ENCODE measurements around the gene PLEK2.
"Not testable (repeated sequence)": the region's sequence is repeated elsewhere in the genome, so short reads cannot be mapped to it uniquely, and the experiment has no call there.

Gene PLEK2

DNA sequence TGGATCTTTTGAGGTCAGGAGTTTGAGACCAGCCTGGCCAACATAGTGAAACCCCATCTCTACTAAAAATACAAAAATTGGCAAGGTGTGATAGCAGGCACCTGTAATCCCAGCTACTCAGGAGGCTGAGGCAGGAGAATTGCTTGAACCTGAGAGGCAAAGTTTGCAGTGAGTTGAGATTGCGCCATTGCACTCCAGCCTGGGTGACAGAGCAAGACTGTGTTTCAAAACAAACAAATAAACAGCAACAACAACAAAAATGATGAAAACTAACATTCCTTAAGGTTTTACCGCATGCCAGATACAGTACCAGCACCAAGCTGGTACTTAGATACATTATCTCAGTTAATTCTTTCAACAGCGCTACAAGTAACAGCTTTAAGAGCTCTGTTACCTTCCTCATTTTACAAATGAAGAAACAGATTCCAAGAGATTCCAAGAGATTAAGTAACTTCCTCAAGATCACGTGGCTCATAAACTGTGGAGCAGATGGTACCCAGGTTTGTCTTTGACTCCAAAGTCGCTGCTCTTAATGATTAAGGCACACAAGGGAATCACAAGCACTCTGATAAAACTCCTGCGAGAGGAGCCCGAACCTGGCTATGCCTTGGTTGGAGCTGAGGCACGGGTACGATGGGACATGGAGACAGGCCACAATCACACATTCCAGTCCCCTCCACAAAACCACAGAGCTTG, 17.7 kb upstream of the PLEK2 start:
- FAIRE-seq (no peak), DNase-seq (ENCODE audit: extremely low spot score, insufficient read length, low read depth) (no peak)

DNA sequence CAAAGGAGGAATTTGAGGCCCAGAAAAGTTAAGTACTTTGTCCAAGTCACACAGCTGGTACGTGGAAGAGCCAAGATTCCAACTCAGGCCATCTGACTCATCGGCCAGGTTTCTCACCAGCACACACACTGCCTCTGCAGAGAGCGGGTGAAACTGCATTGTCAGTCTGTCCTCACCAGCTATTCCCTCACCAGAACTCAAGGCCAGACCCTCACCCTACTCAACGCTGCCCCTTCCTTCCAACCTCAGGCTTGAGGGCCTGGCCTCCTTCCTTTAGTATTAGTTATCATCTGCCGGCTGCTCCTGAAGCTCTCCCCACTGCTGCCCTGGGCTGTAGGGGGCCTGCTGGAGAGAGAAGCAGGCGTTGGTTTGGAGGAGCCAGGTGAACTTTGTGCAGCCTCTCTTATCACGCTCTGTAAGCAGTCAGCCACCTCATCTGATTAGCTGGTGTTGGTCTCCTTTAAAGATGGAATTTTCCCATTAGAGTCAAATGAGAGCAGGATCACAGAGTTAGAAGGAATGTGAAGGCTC, 16.6 kb upstream of the PLEK2 start:
- DNase-seq (ENCODE audit: extremely low spot score, insufficient read length, low read depth) = no peak
- FAIRE-seq = no peak

DNA sequence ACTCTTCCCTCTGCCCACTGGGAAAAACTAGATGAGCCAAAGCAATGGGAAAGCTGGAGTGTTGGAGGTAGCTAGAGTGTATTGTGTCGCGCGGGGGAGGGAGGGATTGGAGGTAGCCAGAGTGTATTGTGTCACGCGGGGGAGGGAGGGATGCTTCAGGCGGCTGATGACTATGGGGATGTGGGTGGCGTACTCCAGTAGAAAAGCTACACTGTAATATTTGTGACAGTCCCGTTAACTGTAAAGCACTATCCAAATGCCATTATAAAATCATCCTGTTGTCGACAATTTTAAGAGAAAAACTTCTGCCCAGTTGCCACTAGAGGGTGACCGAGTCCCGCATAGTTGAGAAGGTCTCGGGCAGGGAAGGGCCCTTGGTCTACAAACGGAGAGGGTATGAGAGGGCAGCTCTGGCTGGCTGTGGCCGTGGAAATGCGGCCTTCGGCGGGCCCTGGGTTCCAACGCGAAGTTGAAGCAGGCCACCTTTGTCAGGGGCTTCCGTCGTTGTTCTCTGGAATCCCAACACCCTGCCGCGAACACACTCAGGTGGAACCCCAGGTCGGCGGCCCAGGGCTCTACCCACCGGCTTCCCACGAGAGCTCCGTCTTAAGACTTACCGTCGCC, 15.1 kb upstream of the PLEK2 start:
- FAIRE-seq (peak; percentile 63), DNase-seq (ENCODE audit: extremely low spot score, insufficient read length, low read depth) (peak; percentile 77)

DNA sequence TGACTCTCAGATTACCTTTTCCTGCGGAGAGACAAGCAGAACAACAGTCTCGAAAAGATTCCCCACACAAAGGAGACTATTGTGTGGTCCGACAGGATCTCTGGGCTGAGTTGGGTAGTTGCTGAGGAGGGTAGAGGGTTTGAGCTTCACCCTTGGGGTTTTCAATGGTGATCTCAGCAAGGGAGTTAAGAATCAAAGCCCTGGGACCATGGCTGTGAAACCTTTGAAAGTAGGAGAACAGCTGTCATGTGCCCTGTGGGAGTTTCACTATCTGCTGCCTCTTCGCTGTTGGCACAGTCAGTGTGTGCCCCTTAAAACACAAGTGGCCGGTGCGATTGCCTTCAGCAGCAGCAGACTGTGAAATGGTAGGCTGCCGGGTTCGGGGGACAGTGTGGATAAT, 14.2 kb upstream of the PLEK2 start:
- DNase-seq (ENCODE audit: extremely low spot score, insufficient read length, low read depth) (no peak), FAIRE-seq (no peak)

DNA sequence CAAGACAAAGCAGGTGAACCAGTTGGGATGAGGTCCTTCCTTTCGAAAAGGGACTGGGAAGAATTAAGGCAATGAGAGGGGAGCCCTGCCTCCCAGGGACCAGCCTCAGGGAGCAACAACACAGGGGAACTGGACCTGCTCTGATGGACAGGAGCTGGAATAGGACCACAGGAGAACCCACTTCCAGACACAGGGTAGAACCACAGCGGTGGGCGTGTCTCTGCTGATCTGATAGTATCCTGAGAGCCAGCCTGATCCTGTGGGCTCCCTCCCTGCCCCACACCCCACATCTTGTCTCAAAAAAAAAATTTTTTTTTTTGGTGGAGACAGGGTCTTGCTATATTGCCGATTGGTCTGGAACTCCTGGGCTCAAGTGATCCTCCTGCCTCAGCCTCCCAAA, 13.6 kb upstream of the PLEK2 start:
- no peak for DNase-seq (ENCODE audit: extremely low spot score, insufficient read length, low read depth)
- FAIRE-seq = no peak

DNA sequence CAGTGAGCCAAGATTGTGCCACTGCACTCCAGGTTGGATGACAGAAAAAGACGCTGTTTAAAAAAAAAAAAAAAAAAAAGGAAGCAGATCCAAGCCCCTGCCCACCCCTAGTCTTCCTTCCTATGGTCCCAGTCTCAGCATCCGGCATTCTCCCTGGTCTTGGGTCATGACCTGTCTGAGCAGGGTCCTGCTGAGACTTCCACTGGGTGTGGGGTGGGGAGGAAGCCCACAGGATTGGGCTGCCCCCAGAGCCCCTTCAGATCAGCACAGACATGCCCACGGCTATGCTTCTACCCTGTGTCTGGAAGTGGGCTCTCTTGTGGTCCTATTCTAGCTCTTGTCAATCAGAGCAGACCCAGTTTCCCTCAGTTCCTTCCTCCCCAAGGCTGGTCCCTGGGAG, 12.6 kb upstream of the PLEK2 start:
- FAIRE-seq = no peak
- DNase-seq (ENCODE audit: extremely low spot score, insufficient read length, low read depth) = no peak

DNA sequence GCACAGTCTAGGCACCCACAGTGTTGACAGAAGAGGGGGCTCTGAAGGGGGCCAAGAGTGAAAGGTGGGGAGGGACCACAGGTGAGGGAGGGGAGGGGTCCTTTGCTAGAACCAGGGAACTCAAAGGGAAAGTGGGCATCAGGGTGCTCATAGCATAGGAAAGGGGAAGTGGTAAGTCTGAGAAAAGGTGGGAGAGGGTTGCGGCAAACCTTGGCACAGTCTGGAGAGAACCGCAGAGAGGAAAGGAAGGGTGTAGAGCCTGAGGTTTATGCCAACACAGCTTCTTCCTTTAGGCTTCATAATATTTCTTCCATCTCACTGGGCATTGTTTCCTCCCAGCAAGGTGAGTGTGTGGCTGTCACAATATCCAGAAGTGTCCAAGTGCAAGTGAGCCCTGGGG, 11.5 kb upstream of the PLEK2 start:
- DNase-seq (ENCODE audit: extremely low spot score, insufficient read length, low read depth) (no peak), FAIRE-seq (no peak)

DNA sequence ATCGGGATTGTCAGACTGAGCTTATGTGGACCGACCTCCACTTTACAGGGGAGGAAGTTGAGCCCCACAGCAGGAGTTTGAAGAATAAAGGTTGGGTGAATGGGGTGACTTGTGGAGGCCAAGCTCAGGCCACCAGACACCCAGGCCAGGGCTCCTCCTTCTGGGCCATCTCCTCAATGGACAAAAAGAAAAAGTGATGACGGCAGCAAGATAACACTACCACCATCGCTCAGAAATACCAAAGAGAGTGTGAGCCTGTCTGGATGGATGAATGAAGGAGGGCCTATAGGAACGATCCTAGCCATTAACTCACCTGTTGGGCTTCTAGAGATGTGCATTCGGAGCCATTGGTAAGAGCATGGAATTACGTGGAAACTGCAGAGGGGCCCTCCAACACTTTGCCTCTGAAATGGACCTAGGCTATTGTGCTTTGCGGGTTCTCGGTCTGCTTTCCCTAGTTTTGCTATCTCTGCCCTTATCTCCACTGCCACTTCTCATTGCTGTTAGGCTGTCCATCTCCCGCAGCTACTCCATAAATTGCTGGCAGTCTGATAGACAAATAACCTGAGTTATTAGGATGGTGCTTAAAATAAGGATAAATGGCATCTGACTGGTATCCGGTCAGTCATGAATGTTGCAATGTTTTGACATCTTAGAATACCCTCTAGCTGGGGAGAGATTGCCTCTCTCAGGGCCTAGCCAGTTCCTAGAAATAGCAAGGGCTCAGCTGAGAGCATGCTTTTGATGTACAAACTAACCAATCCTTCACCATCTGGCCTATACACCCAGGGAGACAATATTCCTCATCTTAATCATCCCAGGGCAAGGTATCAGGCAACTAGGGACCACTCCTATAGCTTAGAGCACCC, 9.6 kb upstream of the PLEK2 start:
- DNase-seq (ENCODE audit: extremely low spot score, insufficient read length, low read depth) (no peak), FAIRE-seq (no peak)

DNA sequence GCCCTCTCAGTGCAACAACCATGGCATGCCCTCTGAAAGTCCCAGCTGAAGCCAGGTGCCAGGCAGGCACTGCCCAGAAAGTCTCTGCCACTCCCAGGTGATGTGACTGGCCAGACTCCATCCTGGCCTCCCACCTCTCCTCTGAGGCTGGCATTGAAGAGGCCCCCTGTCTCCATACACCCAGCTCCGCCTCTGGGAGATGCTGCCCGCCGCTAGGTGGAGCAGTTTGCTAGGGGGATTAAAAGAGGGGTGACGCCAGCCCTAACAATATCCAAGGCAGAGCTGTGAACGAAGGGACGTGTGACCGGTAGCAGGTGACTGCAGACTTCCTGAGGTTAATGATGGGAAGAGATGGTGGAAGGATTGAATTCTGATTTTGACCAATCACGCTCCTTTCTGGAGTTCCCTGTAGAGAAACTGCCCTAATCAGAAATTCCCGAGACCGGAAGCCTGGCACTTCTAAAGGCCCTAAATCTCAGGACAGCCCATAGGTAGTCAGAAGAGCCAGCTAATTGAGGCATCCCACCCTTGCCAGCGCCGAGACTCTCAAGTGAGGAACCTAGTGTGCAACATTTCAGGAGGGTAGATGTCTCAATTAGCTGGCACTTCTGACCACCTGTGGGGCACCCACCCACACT, 8.3 kb upstream of the PLEK2 start:
- FAIRE-seq (no peak), DNase-seq (ENCODE audit: extremely low spot score, insufficient read length, low read depth) (peak; percentile 18)

DNA sequence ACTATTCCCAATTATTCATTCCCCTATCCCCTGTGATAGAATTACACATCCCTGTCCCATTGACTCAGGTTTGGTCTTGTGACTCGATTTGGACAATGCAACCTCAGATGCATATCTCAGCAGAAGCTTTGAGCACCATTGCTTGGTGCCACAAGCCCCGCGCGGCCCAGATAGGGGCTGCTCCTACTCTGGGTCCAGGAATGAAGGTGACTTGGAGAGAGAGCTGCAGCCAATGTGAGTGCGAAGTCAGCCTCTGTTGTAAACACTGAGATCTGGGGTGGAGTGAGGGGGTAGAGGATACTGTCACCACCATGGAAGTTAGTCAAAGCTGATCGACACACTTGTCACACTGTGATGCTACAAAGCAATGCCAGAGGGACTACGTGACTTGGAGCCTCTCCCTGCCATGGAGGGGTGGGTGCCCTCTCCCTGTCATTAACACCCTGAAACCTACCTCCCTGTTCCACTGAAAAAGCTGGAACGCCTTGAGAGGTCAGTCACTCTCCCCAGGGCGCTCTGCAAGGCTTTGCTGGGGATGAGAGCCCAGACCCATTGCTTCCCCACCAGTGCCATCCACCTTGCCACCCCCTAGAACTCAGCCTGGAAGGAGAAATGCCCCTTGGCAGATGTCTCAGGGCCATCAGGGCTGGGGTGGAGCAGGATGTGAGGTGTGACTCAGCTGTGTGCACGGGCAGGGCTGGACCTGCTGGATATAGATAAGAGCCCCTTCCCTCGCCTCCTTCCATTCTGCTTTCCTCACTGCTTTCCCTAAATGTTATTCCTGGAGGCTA, 6.6 kb upstream of the PLEK2 start:
- FAIRE-seq = no peak
- DNase-seq (ENCODE audit: extremely low spot score, insufficient read length, low read depth) = no peak

DNA sequence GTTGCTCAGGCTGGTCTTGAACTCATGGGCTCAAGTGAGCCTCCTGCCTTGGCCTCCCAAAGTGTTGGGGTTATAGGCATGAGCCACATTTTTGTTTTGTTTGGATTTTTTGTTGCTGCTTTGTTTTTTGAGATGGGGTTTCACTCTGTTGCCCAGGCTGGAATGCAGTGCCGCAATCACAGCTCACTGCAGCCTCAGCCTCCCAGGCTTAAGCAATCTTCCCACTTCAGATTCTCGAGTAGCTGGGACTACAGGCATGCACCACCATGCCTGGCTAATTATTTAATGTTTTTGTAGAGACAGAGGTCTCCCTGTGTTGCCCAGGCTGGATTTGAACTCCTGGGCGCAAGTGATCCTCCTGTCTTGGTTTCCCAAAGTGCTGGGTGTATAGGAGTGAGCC, 5.7 kb upstream of the PLEK2 start:
- no peak for DNase-seq (ENCODE audit: extremely low spot score, insufficient read length, low read depth)
- no peak for FAIRE-seq

DNA sequence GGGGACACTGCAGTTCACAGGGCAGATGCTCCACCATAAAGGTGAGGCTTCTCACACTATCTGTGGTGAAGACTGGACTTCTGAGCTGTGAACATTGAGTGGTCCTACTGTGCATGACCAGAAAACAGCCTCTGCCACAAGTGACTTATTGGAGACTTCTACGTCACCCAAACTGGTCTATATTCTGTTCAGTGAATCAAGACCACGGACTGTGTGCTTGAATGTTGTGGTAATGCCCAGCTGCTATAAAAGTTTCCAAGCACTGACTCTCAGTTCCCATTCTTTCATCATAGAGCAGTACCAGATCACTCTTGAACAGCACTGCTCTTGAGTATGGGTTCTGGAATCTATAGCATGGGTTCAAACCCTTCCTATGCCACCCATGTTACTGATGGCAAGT, 4.8 kb upstream of the PLEK2 start:
- DNase-seq (ENCODE audit: extremely low spot score, insufficient read length, low read depth) (no peak), FAIRE-seq (no peak)

DNA sequence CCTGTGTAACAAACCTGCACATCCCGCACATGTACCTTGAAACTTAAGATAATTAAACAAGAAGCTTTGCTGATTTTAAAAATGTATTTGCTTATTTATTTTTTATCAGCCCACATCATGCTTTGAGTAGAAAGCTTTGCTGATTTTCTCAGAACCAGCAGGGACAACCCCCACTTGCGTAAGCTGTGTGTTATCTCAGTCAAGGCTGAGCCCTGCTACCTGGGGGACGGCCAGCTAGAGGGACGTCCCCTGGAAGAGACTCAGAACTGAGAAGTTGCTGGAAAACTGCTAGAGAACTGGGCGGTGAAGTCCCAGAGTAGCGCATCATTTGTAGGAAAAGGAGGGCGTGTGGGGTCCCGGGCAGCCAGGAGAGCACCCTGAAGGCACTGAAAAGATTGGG, 4.1 kb upstream of the PLEK2 start:
- no peak for DNase-seq (ENCODE audit: extremely low spot score, insufficient read length, low read depth)
- FAIRE-seq = no peak

DNA sequence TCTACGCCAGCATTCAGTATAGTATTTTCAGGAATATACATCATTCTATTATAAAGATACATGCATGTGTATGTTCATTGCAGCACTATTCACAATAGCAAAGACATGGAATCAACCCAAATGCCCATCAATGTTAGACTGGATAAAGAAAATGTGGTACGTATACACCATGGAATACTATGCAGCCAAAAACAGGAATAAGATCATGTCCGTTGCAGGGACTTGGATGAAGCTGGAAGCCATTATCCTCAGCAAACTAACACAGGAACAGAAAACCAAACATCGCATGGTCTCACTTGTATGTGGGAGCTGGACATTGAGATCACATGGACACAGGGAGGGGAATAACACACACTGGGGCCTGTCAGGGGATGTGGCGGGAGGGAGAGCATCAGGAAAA, 3.6 kb upstream of the PLEK2 start:
- FAIRE-seq; DNase-seq (ENCODE audit: extremely low spot score, insufficient read length, low read depth): not testable (repeated sequence)

DNA sequence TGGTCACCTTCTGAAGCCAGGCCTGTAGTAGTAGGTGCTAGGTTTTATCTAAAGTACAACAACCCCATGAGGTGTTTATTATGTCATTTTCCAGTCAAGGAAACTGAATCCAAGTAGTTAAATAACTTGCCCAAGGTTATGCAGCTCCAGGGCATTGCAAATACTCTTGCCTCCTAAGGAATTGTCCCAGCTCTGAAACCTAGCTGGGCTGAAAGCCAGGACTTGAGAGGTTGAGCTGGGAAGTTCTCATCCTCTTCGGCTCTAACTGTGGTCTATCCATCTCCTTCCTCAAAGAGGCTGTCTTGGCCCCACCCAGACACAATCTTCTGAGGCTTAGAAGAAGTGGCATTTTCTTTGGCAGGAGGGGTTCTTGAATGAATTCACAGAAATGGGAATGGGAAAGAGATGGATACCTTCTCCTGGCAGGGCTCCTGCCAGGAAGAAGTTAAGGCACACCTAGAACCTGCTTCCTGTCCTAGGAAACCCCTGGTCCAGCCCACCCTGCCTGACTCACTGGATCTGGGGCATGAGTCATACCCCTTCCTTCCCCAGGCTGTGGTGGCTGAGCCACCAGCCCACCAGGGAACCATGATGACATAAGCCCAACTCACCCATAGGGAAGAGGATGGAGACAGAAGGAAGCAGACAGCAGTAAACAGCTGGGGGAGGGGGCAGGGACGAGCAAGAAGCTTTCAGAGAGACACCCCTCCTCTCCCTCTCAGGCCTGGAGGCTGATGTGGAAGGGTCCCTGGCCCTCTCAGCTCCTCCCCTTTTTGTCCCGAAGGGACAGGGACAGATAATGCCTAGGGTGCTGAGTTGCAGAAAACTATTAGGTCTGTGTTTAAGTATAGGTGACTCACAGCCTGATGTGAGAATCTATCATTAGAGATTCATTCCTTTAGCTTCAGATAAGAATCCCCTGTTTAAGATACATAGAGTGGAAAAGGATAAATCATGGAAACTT, 2.1 kb upstream of the PLEK2 start:
- FAIRE-seq (no peak), DNase-seq (ENCODE audit: extremely low spot score, insufficient read length, low read depth) (no peak)

DNA sequence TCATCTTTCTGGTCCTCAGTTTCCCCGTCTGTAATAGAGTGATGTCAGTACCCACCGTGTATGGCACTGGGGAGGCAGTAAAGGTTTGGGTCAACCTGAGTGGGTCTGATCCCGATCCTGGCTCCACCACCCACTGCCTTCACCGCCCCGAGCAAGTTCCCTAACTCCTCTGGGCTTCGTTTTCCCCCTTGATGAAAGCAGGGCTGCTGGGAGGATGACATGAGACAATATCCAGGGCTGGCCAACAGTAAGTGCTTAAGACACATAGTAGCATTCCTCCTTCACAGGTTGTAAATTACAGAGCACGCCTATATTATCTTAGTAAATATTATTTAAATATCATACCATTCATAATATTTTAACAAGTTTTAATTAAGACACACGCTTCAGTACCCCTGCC, 595 bp downstream of the PLEK2 start:
- no peak for DNase-seq (ENCODE audit: extremely low spot score, insufficient read length, low read depth)
- FAIRE-seq = no peak

DNA sequence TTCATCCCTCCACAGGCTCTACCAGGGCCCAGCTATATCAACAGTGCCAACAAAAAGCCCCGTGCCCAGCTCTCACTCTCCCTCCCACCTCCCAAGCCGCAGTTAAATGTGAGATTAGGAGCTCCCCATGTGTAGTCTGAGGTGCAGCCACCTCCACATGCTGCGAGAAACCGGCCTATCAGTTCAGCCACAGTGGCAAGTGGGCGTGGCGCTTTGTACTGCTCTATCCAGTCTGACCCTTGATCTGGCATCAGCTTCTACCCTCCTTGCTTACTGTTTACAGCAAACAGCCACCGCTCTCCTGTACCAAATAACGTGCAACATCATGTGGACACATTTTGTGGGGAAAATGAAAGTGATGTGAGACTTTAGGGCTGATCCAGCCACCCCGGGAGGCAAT, 1.7 kb downstream of the PLEK2 start:
- FAIRE-seq (no peak), DNase-seq (ENCODE audit: extremely low spot score, insufficient read length, low read depth) (no peak)

DNA sequence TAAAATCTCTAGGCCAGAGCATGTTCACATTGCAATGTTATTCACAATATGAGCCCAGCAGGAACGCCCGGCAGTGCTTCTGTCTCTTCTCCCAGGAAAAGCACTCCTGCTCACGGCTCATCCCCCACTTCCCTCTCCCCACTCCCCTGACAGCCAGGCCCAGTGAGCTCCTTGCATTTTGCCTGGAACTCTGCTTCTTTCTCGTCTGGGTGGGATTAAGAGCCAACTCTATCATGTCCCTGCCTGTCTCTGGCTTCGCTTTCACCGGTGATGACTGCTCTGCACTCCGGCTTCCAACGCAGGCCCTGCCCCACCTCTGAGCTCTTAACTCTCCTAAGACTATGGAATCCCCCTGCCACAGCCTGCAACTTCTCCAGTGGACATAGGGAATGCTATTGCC, 2.5 kb downstream of the PLEK2 start:
- DNase-seq (ENCODE audit: extremely low spot score, insufficient read length, low read depth) (no peak), FAIRE-seq (no peak)
